Fibroblast of the conjunctiva (primary cell): ENCODE data around the gene BCCIP.
A peak's percentile ranks its signal among the peaks of the same experiment; 100 is the strongest.

ENCODE experiments used
- DNase-seq: peaks from one replicate; pipeline ENCODE4 v3.0.0-alpha.2; 2010; ENCODE audit warnings: low read depth

Gene BCCIP

DNA sequence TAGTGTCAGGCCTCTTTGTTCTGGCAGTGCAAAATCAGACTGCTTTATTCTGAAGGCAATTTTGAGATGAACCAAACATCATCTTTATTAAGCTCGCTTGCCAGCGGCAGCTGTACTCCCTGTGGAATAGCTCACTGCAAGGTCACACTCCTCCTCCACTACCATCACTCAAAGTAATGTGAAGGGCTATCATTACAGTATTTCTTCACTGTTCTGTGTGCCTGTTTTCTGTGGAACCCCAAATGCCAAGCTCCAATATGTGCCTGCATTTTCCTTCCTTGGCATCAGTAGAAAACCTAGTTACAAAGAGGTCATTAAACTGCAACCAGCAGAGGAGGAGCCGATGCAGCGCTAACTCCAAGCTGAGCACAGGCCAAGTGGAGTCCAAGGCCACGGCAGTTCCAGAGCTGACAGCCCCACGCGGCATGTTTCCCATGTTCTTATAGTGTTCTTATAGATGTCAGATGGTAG lies 21.4 kb downstream of the BCCIP start:
- no peak for DNase-seq

DNA sequence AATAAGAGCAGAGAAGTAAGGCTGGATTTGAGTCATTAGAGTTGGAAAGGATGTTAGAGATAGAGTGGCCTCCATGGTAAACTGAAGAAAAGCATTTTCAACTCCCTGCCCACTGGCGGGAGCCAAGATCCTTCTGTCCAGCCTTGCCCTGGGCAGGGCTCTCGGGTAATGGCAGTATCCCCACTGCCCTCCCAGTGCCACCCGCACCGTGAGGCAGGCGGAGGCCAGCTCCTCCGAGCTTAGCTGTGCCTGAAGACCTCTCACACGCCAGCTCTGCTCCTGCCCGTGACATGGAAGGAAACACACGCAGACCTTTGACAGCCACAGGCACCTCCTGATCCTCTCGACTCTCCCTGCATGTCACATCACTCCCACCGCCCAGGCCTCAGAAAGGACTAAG lies 22.3 kb downstream of the BCCIP start:
- DNase-seq, result no peak

DNA sequence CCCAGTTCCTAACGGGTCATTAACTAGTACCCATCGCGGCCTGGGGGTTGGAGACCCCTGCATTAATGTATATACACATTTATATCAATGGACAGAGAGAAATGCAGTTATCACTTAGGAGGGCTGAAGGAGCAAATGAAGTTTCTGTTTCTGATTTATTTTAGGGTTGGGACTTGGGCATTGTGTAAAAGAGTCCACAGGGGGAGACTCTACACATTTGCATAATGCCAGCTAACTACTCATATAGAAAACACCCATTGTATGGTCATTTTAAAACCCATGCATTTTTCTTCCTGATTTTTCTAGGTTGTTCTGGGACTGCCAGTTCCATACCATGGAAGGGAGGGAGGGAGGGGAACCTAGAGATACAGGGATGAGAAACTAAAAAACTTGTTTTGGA lies 23.5 kb downstream of the BCCIP start:
- no peak for DNase-seq

DNA sequence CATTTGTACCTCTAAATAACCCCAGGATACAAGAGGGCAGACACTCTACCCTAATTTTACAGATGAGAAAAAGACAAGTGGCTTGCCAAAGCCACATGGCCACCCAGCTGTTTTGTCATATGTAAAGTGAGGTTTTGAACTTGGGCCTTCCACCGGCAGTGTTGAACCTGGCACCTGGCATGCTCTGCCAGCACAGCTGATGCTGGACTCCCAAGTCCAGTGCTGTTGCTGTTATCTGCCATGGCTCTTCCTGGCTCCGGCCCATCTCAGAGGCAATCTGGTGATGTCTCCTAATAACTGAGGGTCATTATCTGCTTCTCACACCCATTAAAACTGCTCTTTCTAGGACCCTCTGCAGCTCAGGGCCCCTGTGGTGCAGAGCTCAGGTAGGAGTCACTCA lies 25.0 kb downstream of the BCCIP start:
- DNase-seq, result no peak

DNA sequence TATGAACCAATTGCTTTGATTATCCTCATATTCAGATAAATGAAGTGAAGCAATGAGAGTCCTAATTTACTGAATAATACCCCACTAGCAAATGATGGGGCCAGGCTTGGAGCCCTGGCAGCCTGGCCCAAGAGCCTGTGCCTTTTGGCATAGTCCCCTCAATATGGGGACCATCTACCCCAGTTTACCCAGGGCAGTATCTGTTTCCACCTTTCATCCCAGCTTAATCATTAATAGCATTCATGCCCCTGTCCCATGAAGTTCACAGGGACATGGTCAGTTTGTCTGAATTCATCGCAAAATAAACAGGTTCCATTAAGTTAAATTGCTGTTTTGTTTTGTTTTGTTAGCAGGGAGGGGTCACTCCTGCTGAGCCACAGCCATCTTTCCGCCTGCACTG lies 25.5 kb downstream of the BCCIP start:
- DNase-seq, result no peak

DNA sequence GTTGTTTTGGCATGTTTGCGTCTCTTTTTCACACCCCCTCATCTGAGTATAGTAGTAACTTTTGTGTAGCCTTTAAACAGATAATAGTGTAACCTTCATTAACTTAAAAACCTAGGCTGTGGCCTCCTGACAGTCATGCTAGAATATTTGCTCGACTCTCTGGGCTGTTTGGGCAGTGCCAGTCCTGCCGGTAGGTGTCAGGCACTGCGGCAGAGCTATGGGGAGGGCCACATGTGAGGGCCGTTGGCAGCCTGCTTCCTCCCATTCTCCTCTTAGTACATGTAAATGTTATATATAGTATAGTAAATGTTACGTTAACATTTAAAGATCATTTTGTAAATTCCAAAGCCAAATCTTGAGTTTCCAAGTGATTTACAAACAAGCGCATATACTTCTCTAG lies 26.1 kb downstream of the BCCIP start:
- DNase-seq, result no peak

DNA sequence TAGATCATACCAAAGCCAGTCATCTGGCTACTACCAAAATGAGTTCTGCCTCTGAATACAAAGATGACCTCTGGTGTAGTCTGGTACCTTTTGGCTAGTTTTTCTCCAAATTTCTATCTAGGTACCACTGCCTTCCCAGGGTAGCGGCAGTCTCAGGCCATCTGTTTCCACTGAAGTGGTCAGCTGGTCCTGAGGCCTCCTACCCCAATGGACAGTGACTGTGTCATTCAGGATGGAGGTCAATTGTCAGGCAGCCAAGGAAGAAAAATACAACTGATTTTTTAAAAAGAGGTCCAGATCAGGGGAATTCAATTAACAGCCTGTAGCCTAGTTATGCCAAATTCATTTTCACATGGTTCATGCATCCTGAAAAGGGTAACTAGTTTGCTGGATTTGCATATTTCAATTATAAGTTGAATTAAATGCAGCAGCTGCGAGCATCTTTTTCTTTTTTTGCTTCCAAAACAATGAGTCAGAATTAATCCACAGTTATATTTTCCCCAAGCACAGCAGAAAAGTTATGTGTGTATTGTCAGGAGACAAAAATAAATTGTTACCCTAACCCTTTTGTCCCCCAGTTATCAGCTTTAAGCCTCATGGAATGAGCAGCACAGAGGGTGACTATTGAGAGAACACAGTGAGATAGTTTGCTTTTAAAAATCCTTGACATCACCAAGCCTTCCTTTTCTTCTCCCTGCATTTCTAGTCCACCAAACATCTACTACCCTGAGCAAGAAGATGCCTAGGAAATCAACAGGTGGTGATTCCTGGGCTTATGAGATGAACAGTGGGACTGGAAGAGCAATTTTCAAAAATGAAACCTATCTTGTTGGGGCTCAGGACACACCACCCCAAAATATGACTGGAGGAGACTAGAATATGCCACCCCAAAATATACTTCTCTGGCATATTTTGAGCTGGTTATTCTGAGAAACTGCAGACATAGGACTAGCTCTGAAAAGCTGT lies 27.7 kb downstream of the BCCIP start:
- DNase-seq, result no peak

DNA sequence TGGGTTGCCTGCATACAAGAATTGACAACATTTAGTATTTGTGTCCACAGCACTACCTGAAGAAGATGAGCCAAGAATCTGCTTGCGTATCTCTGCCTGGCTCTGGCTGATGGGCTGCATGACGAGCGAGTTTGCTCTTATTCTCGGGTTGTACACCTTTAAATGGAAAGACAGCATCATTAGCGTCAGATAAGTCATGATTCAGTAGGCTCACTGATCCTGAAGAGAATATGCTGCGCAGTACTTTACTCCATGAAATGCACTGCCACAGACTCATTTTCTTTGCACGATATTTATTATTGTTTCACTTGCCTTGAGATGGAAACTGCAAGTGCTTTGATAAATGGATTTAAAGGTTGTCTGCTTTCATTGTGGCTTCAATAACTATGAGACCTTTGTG lies 29.1 kb downstream of the BCCIP start:
- no peak for DNase-seq

DNA sequence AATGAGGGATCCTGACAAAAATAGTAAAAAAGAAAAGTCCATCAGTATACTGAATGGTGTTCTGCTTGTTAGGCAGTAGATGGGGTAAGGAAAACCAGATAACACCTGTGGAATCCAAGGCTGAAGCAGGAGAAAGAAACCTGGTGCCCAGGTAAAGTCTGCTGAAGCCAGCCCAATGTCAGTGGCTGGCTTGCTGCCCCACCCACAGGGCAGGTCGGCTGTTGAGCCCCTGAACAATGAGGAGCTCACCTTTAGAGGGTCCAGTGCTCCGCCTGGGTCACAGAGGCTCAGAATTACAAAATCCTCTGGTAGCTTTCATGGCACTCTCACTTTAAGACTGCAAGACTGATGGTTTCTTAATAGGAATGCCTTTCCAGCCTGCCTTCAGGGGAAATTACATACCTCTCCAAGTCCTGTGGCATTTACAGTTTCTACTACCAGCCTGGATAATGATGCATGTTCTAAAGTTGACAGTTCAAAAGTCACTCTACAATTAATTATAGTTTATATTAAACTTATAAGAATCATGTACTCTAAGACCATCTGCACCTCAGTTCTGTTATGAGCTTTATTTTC lies 33.9 kb downstream of the BCCIP start:
- DNase-seq, result no peak

DNA sequence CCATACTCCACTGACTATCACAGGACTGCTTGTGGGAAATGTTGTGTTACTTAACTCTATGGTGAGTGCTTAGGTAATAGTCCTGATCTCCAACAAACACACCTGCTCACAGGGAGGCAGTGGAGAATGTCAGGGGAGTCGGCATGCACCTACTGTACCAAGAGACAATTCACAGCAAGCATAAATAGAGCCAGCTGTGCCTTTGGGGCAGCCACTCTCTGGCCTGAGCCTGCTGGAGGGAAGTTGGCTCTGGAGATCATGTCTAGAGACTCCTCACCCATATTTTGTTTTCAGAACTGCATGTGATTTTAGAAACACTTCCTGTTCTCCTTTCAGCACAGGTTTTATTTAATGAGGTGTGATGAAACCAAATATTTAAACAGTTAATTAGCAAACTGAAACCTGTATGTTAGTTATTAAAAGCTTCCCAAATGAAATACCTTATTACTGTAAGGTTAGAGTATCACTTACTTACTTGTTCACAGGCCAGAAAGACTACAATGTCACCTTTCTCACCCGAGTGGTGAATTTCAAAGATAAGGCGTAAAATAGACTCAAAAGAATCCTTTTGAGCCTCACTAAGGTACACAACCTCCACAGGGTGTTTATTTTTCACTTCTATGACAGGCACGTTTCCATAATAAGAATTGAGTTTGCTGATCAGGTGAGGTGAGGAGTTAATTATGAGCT lies 35.9 kb downstream of the BCCIP start:
- DNase-seq, result no peak

DNA sequence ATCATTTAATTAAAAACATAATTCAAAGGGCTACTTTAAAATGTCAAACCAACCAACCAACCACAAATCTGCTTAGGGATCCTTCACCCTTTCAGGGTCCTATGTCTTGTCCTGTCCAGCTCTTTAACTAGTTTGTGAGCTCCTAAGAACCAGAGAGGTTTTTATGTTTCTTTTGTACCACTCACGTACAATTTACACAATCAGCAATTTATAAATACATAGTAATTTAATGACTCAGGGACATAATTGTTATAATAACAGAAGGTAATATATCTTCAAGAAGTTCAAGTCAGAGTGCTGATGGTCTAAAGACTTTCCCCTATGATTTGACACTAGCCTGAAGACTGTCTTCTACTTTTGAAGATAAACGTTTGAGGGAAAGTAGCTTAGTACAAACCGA lies 41.8 kb downstream of the BCCIP start:
- no peak for DNase-seq

DNA sequence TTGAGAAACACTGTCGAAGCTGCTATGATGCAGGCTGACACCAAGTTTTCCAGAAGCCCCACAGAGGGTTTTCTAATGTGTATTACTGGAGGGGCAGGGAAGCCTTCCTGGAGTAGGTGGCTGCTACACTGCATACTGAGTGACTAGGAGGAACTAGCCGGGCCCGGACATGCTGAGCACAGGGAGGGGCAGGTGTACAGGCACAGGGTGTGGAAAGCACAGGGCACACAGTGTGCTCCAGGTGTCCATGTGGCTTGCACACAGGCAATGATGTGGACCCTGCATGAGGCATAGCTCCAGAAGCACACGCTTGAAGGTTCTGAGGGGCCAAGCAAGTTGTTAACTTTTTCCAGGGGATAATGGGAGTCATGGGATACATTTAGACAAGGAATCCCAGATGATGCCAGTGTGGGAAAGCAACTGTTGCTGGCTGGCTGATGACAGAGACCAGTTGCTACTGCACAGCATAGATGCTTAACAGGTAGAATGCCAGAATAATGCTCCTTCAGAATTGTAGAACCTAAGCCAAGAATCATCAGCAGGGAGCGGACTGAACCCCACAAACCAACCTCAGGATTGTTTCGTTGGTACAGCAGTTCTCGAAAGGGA lies 43.2 kb downstream of the BCCIP start:
- DNase-seq, result no peak

DNA sequence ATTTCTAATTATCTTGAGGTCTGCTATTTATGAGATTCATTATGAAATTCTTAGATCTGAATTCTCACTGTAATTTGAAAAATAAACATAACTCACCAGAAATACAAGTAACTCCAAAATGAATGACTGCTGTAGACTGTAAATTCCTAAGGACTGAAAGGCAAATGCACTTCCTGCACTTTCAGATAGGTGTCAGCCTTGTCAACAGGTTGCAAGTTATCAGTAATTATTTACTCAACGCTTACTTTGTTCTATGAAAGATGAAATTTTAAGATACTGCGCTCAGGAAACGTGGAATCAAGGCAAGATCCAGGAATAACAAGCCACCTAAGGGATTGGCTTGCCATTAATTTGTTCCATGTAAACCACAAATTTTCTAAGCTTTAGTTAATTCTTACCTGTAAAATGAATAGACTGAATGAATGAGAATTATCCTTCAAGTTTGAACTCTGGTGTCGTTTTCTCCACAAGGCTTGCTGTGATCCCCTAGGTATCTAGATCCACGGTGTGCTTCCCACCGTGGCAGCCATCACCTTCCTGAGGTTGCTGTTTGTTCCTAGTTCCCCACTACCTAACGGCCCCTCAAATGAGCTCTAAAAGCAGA lies 45.1 kb downstream of the BCCIP start:
- DNase-seq, result peak; percentile 49

DNA sequence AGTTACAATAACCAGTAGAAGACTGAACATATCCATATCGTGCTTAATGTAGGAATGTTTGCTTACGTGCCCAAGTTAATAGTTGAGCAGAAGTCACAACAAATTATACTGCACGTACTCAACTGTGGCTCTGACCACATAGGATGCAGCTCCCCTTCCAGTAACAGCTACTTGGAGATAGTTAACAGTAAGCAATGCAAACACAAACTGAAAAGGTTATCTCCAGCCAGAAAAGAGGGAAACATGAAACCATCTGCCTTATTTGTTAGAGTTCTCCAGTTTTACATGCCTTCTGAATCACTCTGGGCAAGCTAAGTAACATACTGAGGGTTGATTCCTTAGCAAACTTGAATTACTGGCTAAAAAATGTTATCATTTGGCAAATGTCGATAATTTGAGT lies 48.0 kb downstream of the BCCIP start:
- DNase-seq, result no peak

DNA sequence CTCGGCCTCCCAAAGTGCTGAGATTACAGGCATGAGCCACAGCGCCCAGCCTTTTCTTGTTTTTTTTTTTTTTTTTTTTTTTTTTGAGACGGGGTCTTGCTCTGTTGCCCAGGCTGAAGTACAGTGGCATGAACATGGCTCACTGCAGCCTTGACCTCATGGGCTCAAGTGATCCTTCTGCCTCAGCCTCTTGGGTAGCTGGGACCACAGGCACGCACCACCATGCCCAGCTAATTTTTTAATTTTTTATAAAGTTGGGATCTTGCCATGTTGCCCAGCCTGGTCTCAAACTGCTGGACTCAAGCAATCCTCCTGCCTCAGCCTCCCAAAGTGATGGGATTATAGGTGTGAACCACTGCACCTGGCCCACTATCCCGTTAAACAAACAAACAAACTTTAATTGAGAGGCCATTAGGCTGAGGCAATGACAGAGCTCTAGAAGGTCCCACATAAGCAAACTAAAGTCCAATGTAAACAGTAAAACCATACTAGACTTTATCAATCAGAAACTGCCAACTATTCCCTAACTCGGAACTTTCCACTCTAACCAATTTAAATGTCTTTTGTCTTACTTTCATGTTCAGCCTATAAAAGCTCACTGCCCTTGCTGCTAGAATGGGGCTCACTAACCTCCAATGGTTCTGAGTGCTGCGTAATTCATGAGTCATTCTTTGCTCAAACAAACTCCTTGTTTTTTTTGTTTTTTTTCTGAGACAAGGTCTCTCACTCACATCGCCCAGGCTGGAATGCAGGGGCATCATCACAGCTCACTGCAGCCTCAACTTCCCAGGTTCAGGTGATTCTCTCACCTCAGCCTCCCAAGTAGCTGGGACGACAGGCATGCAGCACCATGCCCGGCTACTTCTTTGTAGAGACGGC lies 55.9 kb downstream of the BCCIP start:
- peak; percentile 52 for DNase-seq

DNA sequence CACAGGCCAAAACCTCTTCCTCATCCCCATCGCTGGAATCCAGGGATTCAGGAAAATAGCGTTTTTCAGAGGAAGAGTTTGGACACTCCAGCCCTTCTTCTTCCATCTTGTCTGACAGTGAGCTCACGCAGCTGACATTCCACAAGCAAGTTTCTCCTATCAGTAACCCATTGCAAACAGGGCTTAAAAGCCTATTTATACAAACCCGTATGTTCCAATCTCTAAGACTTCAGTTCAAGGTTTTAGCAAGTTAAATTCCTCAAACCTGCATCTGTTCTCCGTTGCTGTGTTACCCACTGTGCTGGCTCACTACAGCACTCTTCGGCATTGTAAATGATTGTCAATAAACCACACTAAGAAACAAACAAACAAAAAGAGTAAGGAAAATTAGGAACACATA lies 57.4 kb downstream of the BCCIP start:
- DNase-seq, result no peak

DNA sequence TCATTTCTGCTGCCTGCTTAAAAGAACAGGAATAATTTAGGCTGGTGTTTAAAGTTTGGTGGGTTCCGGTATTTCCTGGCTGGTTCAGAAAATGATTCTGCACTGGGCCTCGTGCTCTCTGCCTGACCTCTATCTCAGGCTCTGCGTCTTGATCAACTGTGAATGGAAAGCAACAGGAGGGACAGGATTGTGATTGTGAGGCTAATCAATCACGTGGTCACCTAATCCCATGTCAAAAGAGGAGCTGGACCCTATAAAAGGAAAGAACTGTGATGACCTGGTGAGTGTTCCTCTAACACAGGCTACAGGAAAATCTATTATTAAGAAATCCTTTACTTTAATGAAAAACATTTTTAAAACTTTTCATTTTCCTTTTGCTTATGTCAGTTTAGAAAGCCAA lies 57.8 kb downstream of the BCCIP start, which contains the start of gene DHX32:
TSS of gene DHX32 (minus strand) at position 101 of the 400 bp plus-strand sequence. CDS start 468 bp downstream, outside the sequence.
- no peak for DNase-seq

DNA sequence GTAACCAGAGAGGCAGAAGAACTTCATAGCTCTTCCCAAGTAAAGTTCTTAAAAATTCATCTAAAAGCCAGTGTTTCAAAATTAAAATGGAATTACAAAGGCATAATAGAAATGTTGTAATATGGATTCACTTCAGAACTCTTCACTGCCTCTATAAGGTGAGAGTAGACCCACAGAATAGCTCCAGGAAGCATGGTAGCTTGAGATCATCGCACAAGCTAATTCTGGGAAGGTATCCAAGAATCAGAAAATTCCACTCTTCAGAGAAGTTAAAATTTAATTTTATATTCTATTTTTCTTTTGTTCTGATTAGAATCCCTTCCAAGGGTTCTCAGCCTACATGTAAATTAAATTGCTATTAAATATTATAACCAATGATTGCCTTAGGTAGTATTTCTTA lies 59.2 kb downstream of the BCCIP start:
- no peak for DNase-seq

DNA sequence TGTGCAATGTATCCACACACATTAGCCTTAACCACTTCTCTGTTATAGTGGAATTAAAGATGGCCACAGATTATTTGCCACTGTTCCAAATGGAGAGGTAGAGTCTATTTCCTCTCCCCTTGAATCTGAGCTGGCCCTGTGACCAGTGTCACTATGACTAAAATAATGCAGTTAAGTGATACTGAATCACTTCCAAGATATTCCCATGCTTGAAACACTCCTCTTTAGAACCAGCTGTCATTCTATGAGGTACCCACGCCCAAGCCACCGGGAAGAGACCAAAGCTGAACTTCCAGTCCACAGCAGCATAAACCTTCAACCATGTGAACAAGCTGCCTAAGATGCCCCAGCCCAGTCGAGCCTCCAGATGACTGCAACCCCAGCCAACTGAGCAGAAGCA lies 59.9 kb downstream of the BCCIP start:
- DNase-seq, result no peak
